GM19467 (cell line): Measurements from ENCODE around the gene ACTR5.

Source experiments
- ATAC-seq: cut with Tn5 transposase; IDR thresholded peaks from one replicate; pipeline ENCODE4 v1.9.1; 2021; ENCODE audit warnings: mild to moderate bottlenecking, moderate library complexity; ENCODE audit not compliant: unreplicated experiment

ACTR5 gene

GRCh38 chr20:38748097-38748860 is at the start of gene ACTR5:
Gene ACTR5 (plus strand): TSS chr20:38748460. CDS start chr20:38748479, 19 bp downstream.
- peak; percentile 84 for ATAC-seq

GRCh38 chr20:38698541-38698940 is 49.7 kb upstream of the ACTR5 start:
- ATAC-seq, result no peak

- ATAC-seq, result no peak
These were observed 48.1 kb upstream of the ACTR5 start for GRCh38 chr20:38700141-38700540.

- ATAC-seq, result no peak
These were observed 47.3 kb upstream of the ACTR5 start for GRCh38 chr20:38700926-38701325.

- ATAC-seq, result no peak
These were observed 44.7 kb upstream of the ACTR5 start for GRCh38 chr20:38703526-38703925.

- ATAC-seq, result no peak
These were observed 44.1 kb upstream of the ACTR5 start for GRCh38 chr20:38704136-38704535.

GRCh38 chr20:38706509-38706908 is 41.8 kb upstream of the ACTR5 start:
- no peak for ATAC-seq

GRCh38 chr20:38714308-38714707 is 34.0 kb upstream of the ACTR5 start:
- ATAC-seq, result no peak

GRCh38 chr20:38715646-38716045 is 32.6 kb upstream of the ACTR5 start:
- no peak for ATAC-seq

- no peak for ATAC-seq
These were observed 25.6 kb upstream of the ACTR5 start for GRCh38 chr20:38722683-38723016.

- ATAC-seq, result no peak
These were observed 25.0 kb upstream of the ACTR5 start for GRCh38 chr20:38723017-38723847.

GRCh38 chr20:38723848-38724625 is 24.2 kb upstream of the ACTR5 start, which contains the start of gene SLC32A1:
Gene SLC32A1 (plus strand): TSS chr20:38724486. CDS start chr20:38724725, 239 bp downstream.
- no peak for ATAC-seq

GRCh38 chr20:38724626-38725147 is 23.6 kb upstream of the ACTR5 start:
- ATAC-seq, result no peak

- ATAC-seq, result no peak
These were observed 22.9 kb upstream of the ACTR5 start for GRCh38 chr20:38725148-38725901.

GRCh38 chr20:38725931-38726803 is 22.1 kb upstream of the ACTR5 start:
- ATAC-seq, result no peak

GRCh38 chr20:38726804-38727606 is 21.3 kb upstream of the ACTR5 start:
- no peak for ATAC-seq

GRCh38 chr20:38727607-38728190 is 20.6 kb upstream of the ACTR5 start:
- ATAC-seq, result no peak

GRCh38 chr20:38728191-38728781 is 20.0 kb upstream of the ACTR5 start:
- no peak for ATAC-seq
